SW480 (cell line): ENCODE data around the gene NEK4.

Source experiments
- DNase-seq: peaks from one replicate; pipeline ENCODE4 v3.0.0-alpha.2; 2016; ENCODE audit warnings: low spot score

NEK4 gene

GRCh38 chr3:52792961-52793695 is 22.4 kb upstream of the NEK4 start:
- peak; percentile 36 for DNase-seq

GRCh38 chr3:52792413-52792812 is 21.7 kb upstream of the NEK4 start:
- DNase-seq = no peak

- no peak for DNase-seq
Measured at GRCh38 chr3:52791928-52792327, 21.2 kb upstream of the NEK4 start.

GRCh38 chr3:52791366-52791765 is 20.6 kb upstream of the NEK4 start:
- DNase-seq = no peak

GRCh38 chr3:52790741-52791140 is 20.0 kb upstream of the NEK4 start:
- no peak for DNase-seq

GRCh38 chr3:52790337-52790736 is 19.6 kb upstream of the NEK4 start:
- DNase-seq = no peak

GRCh38 chr3:52789746-52790040 is 19.0 kb upstream of the NEK4 start:
- no peak for DNase-seq

- DNase-seq = no peak
Measured at GRCh38 chr3:52788890-52789745, 18.4 kb upstream of the NEK4 start.

GRCh38 chr3:52787672-52788625 is 17.2 kb upstream of the NEK4 start:
- DNase-seq = no peak

GRCh38 chr3:52787246-52787645 is 16.5 kb upstream of the NEK4 start:
- DNase-seq = no peak

- DNase-seq = no peak
Measured at GRCh38 chr3:52786330-52787215, 15.8 kb upstream of the NEK4 start.

GRCh38 chr3:52784931-52785590 is 14.3 kb upstream of the NEK4 start:
- no peak for DNase-seq

GRCh38 chr3:52784021-52784621 is 13.4 kb upstream of the NEK4 start:
- DNase-seq = no peak

GRCh38 chr3:52783211-52783555 is 12.4 kb upstream of the NEK4 start:
- DNase-seq = no peak

- DNase-seq = no peak
Measured at GRCh38 chr3:52782412-52783210, 11.9 kb upstream of the NEK4 start.

GRCh38 chr3:52781741-52782140 is 11.0 kb upstream of the NEK4 start:
- no peak for DNase-seq

- DNase-seq = no peak
Measured at GRCh38 chr3:52779837-52780585, 9.3 kb upstream of the NEK4 start.

GRCh38 chr3:52779011-52779836 is 8.5 kb upstream of the NEK4 start:
- no peak for DNase-seq
